ENCODE data around the gene MT2A. TPM values are rescaled to one million over a fixed set of nuclear protein-coding genes. Genes with fewer than 3 reads are reported as not detected.

Gene MT2A
- total RNA-seq, 1 experiment from 2014 or later: 184 TPM

DNA sequence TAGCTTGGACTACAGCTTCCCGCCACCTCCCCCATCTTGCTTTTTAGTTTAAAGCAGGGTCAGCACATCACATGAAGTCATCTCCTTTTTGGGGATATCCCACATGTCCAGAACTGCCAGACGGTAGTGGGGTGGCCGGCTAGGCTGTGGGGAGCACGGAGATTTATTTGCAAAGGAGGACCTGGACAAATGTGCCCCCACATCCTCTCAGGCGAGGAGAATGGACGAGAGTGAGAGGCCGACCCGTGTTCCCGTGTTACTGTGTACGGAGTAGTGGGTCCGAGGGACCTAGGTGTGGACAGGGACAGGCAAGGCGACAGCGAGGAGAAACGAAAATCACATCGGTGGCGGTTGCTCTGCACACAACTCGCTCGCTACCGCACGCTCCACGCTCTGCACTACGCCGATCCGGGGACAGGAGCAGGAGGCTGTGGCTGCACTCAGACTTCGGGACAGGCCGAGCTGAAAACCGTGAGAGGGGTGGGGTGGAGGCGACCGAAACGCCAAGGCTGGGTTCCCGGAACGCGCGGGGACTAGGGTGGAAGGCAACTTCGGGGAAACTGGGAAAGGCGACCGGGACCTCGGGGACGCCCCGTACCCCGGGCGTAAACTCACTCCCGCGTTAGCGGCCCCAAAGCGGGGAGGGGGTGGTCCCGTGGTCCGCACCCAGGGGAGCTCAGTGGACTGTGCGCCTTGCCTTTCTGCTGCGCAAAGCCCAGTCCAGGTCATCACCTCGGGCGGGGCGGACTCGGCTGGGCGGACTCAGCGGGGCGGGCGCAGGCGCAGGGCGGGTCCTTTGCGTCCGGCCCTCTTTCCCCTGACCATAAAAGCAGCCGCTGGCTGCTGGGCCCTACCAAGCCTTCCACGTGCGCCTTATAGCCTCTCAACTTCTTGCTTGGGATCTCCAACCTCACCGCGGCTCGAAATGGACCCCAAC, 29.7 kb downstream of the MT2A start, which contains the start of gene MT1A:
MT1A (plus strand) TSS at position 853 of the 937 bp plus-strand sequence; CDS start at position 926, 73 bp downstream.
- no peak for DNase-seq (ENCODE audit: low spot score)

- no peak for DNase-seq (ENCODE audit: low spot score)
Measured at GRCh38 chr16:56639045-56639444, 30.7 kb downstream of the MT2A start.

GRCh38 chr16:56640076-56640475, 31.7 kb downstream of the MT2A start:
- DNase-seq (ENCODE audit: low spot score): no peak

- no peak for DNase-seq (ENCODE audit: low spot score)
Measured at GRCh38 chr16:56641166-56641565, 32.8 kb downstream of the MT2A start.

GRCh38 chr16:56643080-56643778, 34.8 kb downstream of the MT2A start:
- no peak for DNase-seq (ENCODE audit: low spot score)

DNA sequence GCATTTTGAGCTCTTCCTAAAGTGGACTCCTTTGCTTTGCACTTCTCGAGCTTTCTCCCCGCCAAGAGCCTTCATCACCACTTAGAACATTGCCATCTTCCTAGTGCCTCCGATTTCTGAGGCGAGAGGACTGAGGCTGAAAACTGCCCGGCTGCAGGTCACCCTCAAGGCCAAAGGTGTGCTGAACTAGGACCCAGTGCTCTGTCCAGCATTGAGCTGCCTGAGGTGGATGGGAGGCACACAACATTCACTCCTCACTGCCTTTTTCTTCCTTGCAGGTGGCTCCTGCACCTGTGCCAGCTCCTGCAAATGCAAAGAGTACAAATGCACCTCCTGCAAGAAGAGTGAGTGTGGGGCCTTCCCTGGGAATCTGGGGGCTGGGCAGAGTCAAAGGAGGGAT, 35.4 kb downstream of the MT2A start:
- DNase-seq (ENCODE audit: low spot score): no peak

GRCh38 chr16:56645311-56645710, 36.9 kb downstream of the MT2A start:
- no peak for DNase-seq (ENCODE audit: low spot score)

DNA sequence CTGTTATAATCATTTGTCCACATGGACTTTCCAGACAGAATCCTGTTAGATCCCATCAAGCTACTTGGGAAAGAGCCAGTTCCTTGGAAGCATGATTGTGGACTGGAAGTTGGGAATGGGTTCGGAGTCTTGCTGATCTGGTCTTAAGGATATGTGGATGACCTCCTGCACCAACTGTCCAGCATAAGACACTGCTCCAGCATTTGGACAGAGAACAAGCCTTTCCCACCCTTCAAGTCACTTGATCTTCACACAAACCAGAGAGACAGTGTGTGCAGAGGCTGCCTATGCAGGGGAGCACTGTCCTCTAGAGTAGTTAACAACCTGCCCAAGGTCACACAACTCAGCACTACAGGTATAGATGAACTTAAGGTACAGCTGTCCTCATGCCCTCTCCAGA, 37.5 kb downstream of the MT2A start:
- no peak for DNase-seq (ENCODE audit: low spot score)

DNA sequence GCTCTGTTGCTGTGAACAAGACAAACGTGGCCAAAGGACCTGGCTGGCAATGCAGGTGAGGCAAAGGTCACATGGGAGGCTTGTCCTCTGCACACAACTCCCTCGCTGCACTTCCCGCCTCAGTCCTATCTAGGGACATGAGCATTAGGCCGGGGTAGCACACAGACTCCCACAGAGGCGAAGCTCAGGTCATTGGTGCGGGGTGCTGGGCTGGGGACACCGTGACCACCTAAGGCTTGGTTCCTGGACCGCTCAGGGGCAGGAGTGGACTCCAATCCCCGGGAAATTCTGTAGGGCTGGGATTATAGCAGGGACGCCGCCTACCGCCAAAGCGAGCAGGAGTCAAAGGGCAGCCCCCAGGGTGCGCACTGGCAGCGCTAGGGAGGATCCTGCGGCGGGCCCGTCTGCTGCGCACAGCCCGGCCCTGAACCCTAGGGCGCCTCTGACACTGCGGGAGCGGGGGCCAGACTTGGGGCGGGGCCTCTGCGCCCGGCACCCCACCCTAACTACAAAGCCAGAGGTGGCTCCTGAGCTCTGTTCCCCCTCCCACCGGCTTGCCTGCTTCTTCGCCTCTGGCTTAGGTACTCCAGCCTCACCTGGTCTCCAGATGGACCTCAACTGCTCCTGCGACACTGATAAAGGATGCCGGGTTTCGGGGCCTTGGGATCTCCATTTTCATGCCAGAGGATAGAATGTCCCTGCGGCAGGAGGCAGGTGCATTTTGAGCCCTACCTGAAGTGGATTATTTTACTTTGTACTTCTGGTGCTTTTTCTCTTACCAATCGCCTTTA, 39.5 kb downstream of the MT2A start:
- no peak for DNase-seq (ENCODE audit: low spot score)

DNA sequence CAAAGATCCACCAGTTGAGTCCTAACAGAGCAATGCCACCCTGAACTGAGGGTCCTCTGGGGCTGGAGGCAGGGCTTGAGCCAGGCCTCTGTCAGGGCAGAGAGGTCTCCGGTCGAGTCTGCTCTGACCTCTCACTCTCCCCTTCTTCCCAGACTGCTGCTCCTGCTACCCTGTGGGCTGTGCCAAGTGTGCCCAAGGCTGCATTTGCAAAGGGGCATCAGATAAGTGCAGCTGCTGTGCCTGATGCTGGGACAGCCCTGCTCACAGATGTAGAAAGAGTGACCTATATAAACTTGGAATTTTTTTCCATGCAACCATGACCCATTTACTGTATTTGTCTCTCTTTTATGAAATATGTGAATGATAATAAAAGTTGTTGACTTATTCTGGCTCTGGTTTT, 40.9 kb downstream of the MT2A start:
- no peak for DNase-seq (ENCODE audit: low spot score)

GRCh38 chr16:56649820-56650219, 41.4 kb downstream of the MT2A start:
- DNase-seq (ENCODE audit: low spot score): no peak

- no peak for DNase-seq (ENCODE audit: low spot score)
Measured at GRCh38 chr16:56651586-56651985, 43.2 kb downstream of the MT2A start, which contains the start of gene MT1B. TSS of gene MT1B (plus strand) at chr16:56651886. CDS start at chr16:56651954, 68 bp downstream.

DNA sequence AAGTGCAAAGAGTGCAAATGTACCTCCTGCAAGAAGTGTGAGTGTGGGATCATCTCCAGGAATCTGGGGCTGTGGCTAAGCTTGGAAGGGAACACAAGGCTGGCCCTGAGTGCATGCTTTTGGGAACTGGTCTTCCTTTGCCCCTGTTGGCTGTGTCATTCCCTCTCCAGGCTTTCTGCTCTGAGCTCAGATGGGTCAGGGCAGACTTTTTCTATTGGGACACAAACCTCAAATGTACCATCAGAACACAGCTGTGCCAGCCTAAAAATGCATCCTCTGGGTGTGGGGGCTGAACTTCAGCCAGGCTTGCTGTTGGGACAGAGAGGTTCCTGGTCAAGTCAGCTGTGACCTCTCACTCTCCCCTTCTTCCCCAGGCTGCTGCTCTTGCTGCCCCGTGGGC, 44.2 kb downstream of the MT2A start:
- no peak for DNase-seq (ENCODE audit: low spot score)

DNA sequence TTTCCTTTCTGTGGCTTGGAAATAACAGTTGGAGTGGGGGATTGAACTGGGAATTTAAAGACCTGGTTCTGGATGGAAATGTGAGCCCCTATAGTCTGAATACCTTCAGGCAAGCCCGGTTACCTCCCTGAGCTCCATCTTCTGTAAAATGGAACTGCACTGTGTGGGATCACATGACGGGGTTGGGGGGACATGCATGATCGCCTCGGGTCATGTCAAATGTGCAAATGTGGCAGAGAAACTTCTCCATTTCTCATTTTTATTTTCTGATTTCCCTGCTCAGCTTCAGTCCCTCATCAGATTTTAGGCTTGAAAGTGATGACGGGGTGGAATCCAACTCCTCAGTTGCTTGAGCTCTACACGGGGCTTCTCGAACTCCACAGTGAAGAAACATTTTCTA, 44.8 kb downstream of the MT2A start:
- no peak for DNase-seq (ENCODE audit: low spot score)

DNA sequence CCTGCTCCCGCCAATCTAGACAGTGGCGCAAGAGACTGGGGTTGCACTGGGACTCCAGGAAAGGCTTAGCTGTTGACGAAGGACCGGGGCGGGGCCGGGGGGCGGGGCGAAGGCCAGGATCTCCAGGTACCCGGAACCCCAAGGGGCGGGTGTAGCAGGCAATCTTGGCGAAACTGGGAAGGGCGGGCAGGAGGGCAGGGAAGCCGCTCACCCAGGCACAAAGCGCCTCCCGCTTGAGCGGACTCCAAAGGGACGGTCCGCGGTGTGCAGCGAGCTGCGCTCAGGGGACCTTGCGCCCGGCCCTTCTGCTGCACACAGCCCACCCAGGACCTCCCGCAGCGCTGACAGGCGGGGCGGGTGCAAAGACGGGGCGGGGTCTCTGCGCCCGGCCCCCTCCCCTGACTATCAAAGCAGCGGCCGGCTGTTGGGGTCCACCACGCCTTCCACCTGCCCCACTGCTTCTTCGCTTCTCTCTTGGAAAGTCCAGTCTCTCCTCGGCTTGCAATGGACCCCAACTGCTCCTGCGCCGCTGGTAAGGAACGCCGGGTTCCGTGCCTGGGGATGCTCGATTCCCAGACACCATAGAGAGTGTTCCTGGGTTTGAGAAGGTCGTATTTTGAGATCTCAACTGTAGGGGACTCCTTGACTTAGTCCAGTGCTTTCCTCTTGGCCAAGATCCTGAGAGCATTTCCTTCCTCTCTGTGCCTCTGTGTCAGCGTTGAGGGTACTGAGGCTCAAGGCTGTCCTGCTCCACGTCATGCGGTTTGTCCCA, 49.4 kb downstream of the MT2A start, which contains the start of gene MT1F:
MT1F (plus strand) TSS at position 405 of the 772 bp plus-strand sequence; CDS start at position 505, 100 bp downstream.
- no peak for DNase-seq (ENCODE audit: low spot score)

DNA sequence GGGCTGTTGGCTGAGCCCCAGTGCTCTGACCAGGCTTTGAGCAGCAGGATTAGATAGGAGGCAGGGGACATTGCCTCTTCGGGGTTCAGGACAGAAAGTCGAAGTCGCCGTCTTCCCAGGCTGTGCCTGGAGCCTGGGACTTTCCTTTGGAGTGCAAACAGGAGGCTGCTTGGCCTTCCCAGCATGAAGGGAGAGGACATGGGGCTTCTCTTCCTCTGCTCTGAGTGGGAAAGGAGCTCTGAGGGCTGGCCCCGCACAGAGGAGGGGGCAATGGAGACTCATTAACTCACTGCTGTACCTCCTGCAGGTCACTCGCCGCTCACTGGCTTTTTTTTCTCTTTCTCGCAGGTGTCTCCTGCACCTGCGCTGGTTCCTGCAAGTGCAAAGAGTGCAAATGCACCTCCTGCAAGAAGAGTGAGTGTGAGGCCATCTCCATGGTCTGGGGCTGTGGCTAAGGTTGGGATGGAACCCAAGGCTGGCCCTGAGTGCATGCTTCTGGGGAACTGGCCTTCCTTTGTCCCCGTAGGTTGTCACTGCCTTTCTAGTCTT, 50.0 kb downstream of the MT2A start:
- DNase-seq (ENCODE audit: low spot score): no peak

Data from A172 (cell line).